T-helper 2 cell treated with Interferon-gamma antibody and Interleukin-4, amounts not matched to agents 5 μg/mL and 100 μg/mL, for 36 hours (primary cell): ENCODE results near the gene CKMT1B.
"Not testable (repeated sequence)": the region's sequence is repeated elsewhere in the genome, so short reads cannot be mapped to it uniquely, and the experiment has no call there.

Experiments
- DNase-seq: peaks from one replicate; pipeline ENCODE4 v3.0.0; 2021; ENCODE audit warnings: low spot score
- H3K27ac Mint-ChIP-seq: one replicate; pipeline ENCODE4 v1.8.0; 2021; ENCODE audit warnings: mild to moderate bottlenecking, mixed read lengths
- H3K27me3 Mint-ChIP-seq: one replicate; pipeline ENCODE4 v1.8.0; 2021; ENCODE audit warnings: low read depth, mixed read lengths
- H3K36me3 Mint-ChIP-seq: one replicate; pipeline ENCODE4 v1.8.0; 2021; ENCODE audit warnings: low read depth, mixed read lengths
- H3K4me1 Mint-ChIP-seq: one replicate; pipeline ENCODE4 v1.8.0; 2021; ENCODE audit warnings: low read depth, mixed read lengths
- H3K4me3 Mint-ChIP-seq: one replicate; pipeline ENCODE4 v1.8.0; 2022; ENCODE audit warnings: mild to moderate bottlenecking, moderate library complexity, mixed read lengths
- H3K9me3 Mint-ChIP-seq: one replicate; pipeline ENCODE4 v1.8.0; 2021; ENCODE audit warnings: mixed read lengths

The CKMT1B gene

GRCh38 chr15:43593328-43594190, at the start of gene CKMT1B:
TSS of gene CKMT1B (plus strand) at chr15:43594027. CDS start at chr15:43594219, 192 bp downstream.
- not testable (repeated sequence) for H3K9me3 Mint-ChIP-seq, H3K27ac Mint-ChIP-seq, DNase-seq, H3K36me3 Mint-ChIP-seq, H3K4me1 Mint-ChIP-seq, H3K4me3 Mint-ChIP-seq
- peaks cover 10% of the 10 kb centered on the region for H3K27me3 Mint-ChIP-seq

GRCh38 chr15:43544266-43544665, 49.6 kb upstream of the CKMT1B start:
- H3K27me3 Mint-ChIP-seq, result no peaks in the 10 kb centered on the region
- no peak overlapping the region for H3K4me3 Mint-ChIP-seq
- DNase-seq, result no peak
- no peak overlapping the region for H3K27ac Mint-ChIP-seq
- H3K9me3 Mint-ChIP-seq, result peaks cover 6% of the 10 kb centered on the region
- H3K36me3 Mint-ChIP-seq, result peaks cover 2% of the 10 kb centered on the region
- peaks cover 3% of the 10 kb centered on the region for H3K4me1 Mint-ChIP-seq

- Mint-ChIP-seq H3K4me1 (peaks cover 3% of the 10 kb centered on the region), H3K9me3 (peaks cover 6% of the 10 kb centered on the region), H3K27ac (no peak overlapping the region), H3K36me3 (peaks cover 2% of the 10 kb centered on the region), H3K27me3 (no peaks in the 10 kb centered on the region), H3K4me3 (no peak overlapping the region)
- no peak for DNase-seq
Observed at GRCh38 chr15:43545426-43545825, 48.4 kb upstream of the CKMT1B start.

- H3K4me3 Mint-ChIP-seq, result no peak overlapping the region
- no peak overlapping the region for H3K27ac Mint-ChIP-seq
- no peaks in the 10 kb centered on the region for H3K4me1 Mint-ChIP-seq
Observed at GRCh38 chr15:43547539-43547938, 46.3 kb upstream of the CKMT1B start.

GRCh38 chr15:43550527-43551363, 43.1 kb upstream of the CKMT1B start:
- peaks cover 2% of the 10 kb centered on the region for H3K36me3 Mint-ChIP-seq
- no peak overlapping the region for H3K27ac Mint-ChIP-seq
- H3K4me1 Mint-ChIP-seq, result no peaks in the 10 kb centered on the region
- H3K4me3 Mint-ChIP-seq, result no peak overlapping the region
- H3K9me3 Mint-ChIP-seq, result peaks cover 6% of the 10 kb centered on the region
- DNase-seq, result no peak
- no peaks in the 10 kb centered on the region for H3K27me3 Mint-ChIP-seq

More at GRCh38 chr15:43547539-43547938, 46.3 kb upstream of the CKMT1B start:
- Mint-ChIP-seq H3K9me3 (peaks cover 6% of the 10 kb centered on the region), H3K36me3 (peaks cover 2% of the 10 kb centered on the region), H3K27me3 (no peaks in the 10 kb centered on the region)
- DNase-seq, result no peak

GRCh38 chr15:43552256-43552655, 41.6 kb upstream of the CKMT1B start:
- H3K27ac Mint-ChIP-seq, result no peak overlapping the region
- peaks cover 3% of the 10 kb centered on the region for H3K36me3 Mint-ChIP-seq
- no peak for DNase-seq
- H3K27me3 Mint-ChIP-seq, result no peaks in the 10 kb centered on the region
- peaks cover 5% of the 10 kb centered on the region for H3K9me3 Mint-ChIP-seq
- no peaks in the 10 kb centered on the region for H3K4me1 Mint-ChIP-seq
- H3K4me3 Mint-ChIP-seq, result no peak overlapping the region

- Mint-ChIP-seq H3K4me3 (no peak overlapping the region), H3K27ac (no peak overlapping the region), H3K4me1 (no peaks in the 10 kb centered on the region), H3K9me3 (no peaks in the 10 kb centered on the region), H3K27me3 (no peaks in the 10 kb centered on the region), H3K36me3 (peaks cover 3% of the 10 kb centered on the region)
- no peak for DNase-seq
Observed at GRCh38 chr15:43552986-43553385, 40.8 kb upstream of the CKMT1B start.

GRCh38 chr15:43562753-43563152, 31.1 kb upstream of the CKMT1B start:
- H3K27ac Mint-ChIP-seq, DNase-seq, H3K4me3 Mint-ChIP-seq, H3K36me3 Mint-ChIP-seq, H3K27me3 Mint-ChIP-seq, H3K9me3 Mint-ChIP-seq, H3K4me1 Mint-ChIP-seq: not testable (repeated sequence)

- H3K4me3 Mint-ChIP-seq, H3K27me3 Mint-ChIP-seq, H3K9me3 Mint-ChIP-seq, H3K36me3 Mint-ChIP-seq, H3K4me1 Mint-ChIP-seq, H3K27ac Mint-ChIP-seq, DNase-seq: not testable (repeated sequence)
Observed at GRCh38 chr15:43563793-43564192, 30.0 kb upstream of the CKMT1B start.

GRCh38 chr15:43566615-43567014, 27.2 kb upstream of the CKMT1B start:
- not testable (repeated sequence) for DNase-seq, H3K4me3 Mint-ChIP-seq, H3K4me1 Mint-ChIP-seq, H3K27ac Mint-ChIP-seq, H3K9me3 Mint-ChIP-seq, H3K36me3 Mint-ChIP-seq, H3K27me3 Mint-ChIP-seq

- H3K27ac Mint-ChIP-seq, H3K4me3 Mint-ChIP-seq, H3K27me3 Mint-ChIP-seq, H3K36me3 Mint-ChIP-seq, H3K4me1 Mint-ChIP-seq, H3K9me3 Mint-ChIP-seq, DNase-seq: not testable (repeated sequence)
Observed at GRCh38 chr15:43574607-43575006, 19.2 kb upstream of the CKMT1B start.

GRCh38 chr15:43589778-43590466, 3.9 kb upstream of the CKMT1B start, which contains the start of gene PPIP5K1:
TSS of gene PPIP5K1 (minus strand) at chr15:43590208. CDS start at chr15:43584504, 5,704 bp downstream.
- H3K27ac Mint-ChIP-seq, DNase-seq, H3K36me3 Mint-ChIP-seq, H3K9me3 Mint-ChIP-seq, H3K4me1 Mint-ChIP-seq, H3K27me3 Mint-ChIP-seq, H3K4me3 Mint-ChIP-seq: not testable (repeated sequence)

- H3K4me3 Mint-ChIP-seq, H3K4me1 Mint-ChIP-seq, DNase-seq, H3K27ac Mint-ChIP-seq, H3K36me3 Mint-ChIP-seq, H3K27me3 Mint-ChIP-seq, H3K9me3 Mint-ChIP-seq: not testable (repeated sequence)
Observed at GRCh38 chr15:43592841-43593240, 986 bp upstream of the CKMT1B start.

- not testable (repeated sequence) for DNase-seq, H3K4me3 Mint-ChIP-seq, H3K9me3 Mint-ChIP-seq, H3K27ac Mint-ChIP-seq, H3K4me1 Mint-ChIP-seq, H3K36me3 Mint-ChIP-seq
- H3K27me3 Mint-ChIP-seq, result peaks cover 16% of the 10 kb centered on the region
Observed at GRCh38 chr15:43599131-43599530, 5.3 kb downstream of the CKMT1B start.
